PC-9 (cell line): ENCODE data around the gene ANO1.

Experiments
- EZH2 ChIP-seq: fragments of 200-600 bp; sonication (generic); IDR thresholded peaks from 2 replicates; pipeline ENCODE4 v1.8.0; 2017; ENCODE audit warnings: antibody characterized with exemption, low read depth
- TF ChIP-seq, protein P1 (sequence below): fragments of 200-600 bp; sonication (generic); conservative IDR thresholded peaks from 2 replicates; pipeline ENCODE4 v1.6.1; 2017; ENCODE audit warnings: mixed run types, antibody characterized with exemption, mild to moderate bottlenecking, moderate library complexity

DNA sequence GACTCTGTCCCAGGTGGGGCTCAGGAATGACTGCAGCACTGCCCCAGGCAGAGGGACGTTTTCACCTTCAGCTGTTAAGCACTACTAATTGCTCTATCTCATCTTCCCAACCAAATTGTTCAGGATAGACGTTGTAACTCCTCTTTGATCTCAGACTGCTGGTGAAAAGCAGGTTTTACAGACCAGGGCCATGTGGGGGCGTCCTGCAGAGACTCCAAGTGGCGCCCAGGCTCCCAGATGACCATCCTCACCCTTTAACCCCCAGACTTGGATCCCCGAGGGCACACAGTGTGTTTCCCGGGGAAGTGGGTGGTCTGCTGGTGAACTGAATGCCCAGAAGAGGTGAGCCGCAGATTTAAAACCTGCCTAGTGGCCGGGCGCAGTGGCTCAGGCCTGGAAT lies 148.8 kb downstream of the ANO1 start:
- TF ChIP-seq, protein P1, sequence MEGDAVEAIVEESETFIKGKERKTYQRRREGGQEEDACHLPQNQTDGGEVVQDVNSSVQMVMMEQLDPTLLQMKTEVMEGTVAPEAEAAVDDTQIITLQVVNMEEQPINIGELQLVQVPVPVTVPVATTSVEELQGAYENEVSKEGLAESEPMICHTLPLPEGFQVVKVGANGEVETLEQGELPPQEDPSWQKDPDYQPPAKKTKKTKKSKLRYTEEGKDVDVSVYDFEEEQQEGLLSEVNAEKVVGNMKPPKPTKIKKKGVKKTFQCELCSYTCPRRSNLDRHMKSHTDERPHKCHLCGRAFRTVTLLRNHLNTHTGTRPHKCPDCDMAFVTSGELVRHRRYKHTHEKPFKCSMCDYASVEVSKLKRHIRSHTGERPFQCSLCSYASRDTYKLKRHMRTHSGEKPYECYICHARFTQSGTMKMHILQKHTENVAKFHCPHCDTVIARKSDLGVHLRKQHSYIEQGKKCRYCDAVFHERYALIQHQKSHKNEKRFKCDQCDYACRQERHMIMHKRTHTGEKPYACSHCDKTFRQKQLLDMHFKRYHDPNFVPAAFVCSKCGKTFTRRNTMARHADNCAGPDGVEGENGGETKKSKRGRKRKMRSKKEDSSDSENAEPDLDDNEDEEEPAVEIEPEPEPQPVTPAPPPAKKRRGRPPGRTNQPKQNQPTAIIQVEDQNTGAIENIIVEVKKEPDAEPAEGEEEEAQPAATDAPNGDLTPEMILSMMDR, result peak; percentile 72
- TF ChIP-seq EZH2, result no peak
